Lung (tissue), 12 donors: ENCODE results near the gene COX10. TPM values are rescaled to one million over a fixed set of nuclear protein-coding genes. Genes with fewer than 3 reads are reported as not detected.
"Not testable (repeated sequence)": the region's sequence is repeated elsewhere in the genome, so short reads cannot be mapped to it uniquely, and the experiment has no call there.

Experiments
- ATAC-seq: fragments of 200-7000 bp; cut with Tn5 transposase; one replicate; pipeline ENCODE4 v1.9.1; 2020; ENCODE audit warnings: moderate number of reproducible peaks; ENCODE audit not compliant: insufficient read depth, low FRiP score
- DNase-seq, 3 donors: peaks; one replicate each; pipeline ENCODE4 v3.0.0-alpha.2; 2013 to 2017
- H3K27ac ChIP-seq, 2 donors: one replicate each; pipeline ENCODE4 v1.5.1; 2013; ENCODE audit warnings: mild to moderate bottlenecking in 2 of 2, moderate library complexity in 2 of 2, control low read depth in 1 of 2, inconsistent platforms in 1 of 2, low read depth in 1 of 2, low read length in 1 of 2
- H3K27me3 ChIP-seq, 3 donors: one replicate each; pipeline ENCODE4 v1.5.1; 2013; ENCODE audit warnings: low read length in 2 of 3; ENCODE audit not compliant: control insufficient read depth in 3 of 3, insufficient read depth in 3 of 3
- H3K36me3 ChIP-seq, 4 donors: one replicate each; pipeline ENCODE4 v1.5.1; 2013; ENCODE audit warnings: low read length in 4 of 4, mild to moderate bottlenecking in 1 of 4, moderate library complexity in 1 of 4; ENCODE audit not compliant: control insufficient read depth in 4 of 4, insufficient read depth in 4 of 4
- H3K4me1 ChIP-seq, 5 donors: one replicate each; pipeline ENCODE4 v1.5.1; 2013; ENCODE audit warnings: low read length in 5 of 5, mild to moderate bottlenecking in 2 of 5, moderate library complexity in 1 of 5; ENCODE audit not compliant: control insufficient read depth in 5 of 5, insufficient read depth in 5 of 5
- H3K4me3 ChIP-seq: one replicate; pipeline ENCODE4 v1.5.1; 2013; ENCODE audit warnings: mild to moderate bottlenecking, control low read depth, moderate library complexity
- H3K9ac ChIP-seq, 2 donors: one replicate each; pipeline ENCODE4 v1.5.1; 2013; ENCODE audit warnings: low read length in 2 of 2, control low read depth in 1 of 2; ENCODE audit not compliant: insufficient read depth in 1 of 2
- H3K9me3 ChIP-seq, 4 donors: one replicate each; pipeline ENCODE4 v1.5.1; 2013; ENCODE audit warnings: low read length in 3 of 4, mild to moderate bottlenecking in 1 of 4, moderate library complexity in 1 of 4; ENCODE audit not compliant: control insufficient read depth in 4 of 4, insufficient read depth in 3 of 4
- WGBS, 2 donors: extraction: QIAGEN DNeasy Blood & Tissue Kit; methylation state at CpG; one replicate each; pipeline ENCODE4 v1.1.7; 2013; 5-methylcytosine and 5-hydroxymethylcytosine counted together
- polyA plus RNA-seq, 2 donors: library from polyadenylated mRNA; stranded (reverse); fragments of 200-250 nt; gene quantifications; one replicate each; pipeline ENCODE4 v1.2.1, GENCODE V29; 2013
- total RNA-seq, 2 donors: library from RNA; depleted of rRNA in 1 of 2; stranded (reverse); fragments of >200 nt in 1 of 2; gene quantifications; one replicate each; pipeline ENCODE4 v1.2.1, GENCODE V29; 2014 to 2021
- TF ChIP-seq, protein P1 (sequence below): IDR thresholded peaks from 2 replicates; pipeline ENCODE4 v1.5.1; 2012; ENCODE audit warnings: mild to moderate bottlenecking; ENCODE audit errors: control extremely low read depth, extremely low read depth
- donor health status: control.
- donor health status: control.
- donor health status: Bipolar disorder and iron deficiency.
- donor health status: healthy.
- donor health status: DM: yes; HTN: yes; CAD: no.

COX10 gene
- total and polyA plus RNA-seq, 4 donors, result 6.4 to 17.9 (median 12.4) TPM

DNA sequence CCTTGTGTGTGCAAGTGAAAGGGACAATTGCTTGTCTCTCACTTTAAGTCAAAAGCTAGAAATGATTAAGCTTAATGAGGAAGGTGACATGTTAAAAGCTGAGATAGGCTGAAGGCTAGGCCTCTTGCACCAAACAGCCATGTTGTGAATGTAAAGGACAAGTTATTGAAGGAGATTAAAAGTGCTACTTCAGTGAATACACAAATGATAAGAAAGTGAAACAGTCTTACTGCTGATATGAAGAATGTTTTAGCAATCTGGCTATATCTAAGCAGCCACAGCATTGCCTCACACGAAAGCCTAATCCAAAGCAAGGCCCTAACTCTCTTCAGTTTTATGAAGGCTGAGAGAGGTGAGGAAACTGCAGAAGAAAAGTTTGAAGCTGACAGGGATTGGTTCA, 96.3 kb downstream of the COX10 start:
- Histone ChIP-seq H3K9ac (no peak overlapping the region), H3K4me3 (no peak overlapping the region), H3K4me1 (no peaks in the 10 kb centered on the region), H3K27ac (no peak overlapping the region), H3K9me3 (peaks cover 0 to 5% (median 2%) of the 10 kb centered on the region in 4 donors), H3K36me3 (peaks cover 0 to 1% (median 0%) of the 10 kb centered on the region in 4 donors), H3K27me3 (no peaks in the 10 kb centered on the region)
- TF ChIP-seq, protein P1, sequence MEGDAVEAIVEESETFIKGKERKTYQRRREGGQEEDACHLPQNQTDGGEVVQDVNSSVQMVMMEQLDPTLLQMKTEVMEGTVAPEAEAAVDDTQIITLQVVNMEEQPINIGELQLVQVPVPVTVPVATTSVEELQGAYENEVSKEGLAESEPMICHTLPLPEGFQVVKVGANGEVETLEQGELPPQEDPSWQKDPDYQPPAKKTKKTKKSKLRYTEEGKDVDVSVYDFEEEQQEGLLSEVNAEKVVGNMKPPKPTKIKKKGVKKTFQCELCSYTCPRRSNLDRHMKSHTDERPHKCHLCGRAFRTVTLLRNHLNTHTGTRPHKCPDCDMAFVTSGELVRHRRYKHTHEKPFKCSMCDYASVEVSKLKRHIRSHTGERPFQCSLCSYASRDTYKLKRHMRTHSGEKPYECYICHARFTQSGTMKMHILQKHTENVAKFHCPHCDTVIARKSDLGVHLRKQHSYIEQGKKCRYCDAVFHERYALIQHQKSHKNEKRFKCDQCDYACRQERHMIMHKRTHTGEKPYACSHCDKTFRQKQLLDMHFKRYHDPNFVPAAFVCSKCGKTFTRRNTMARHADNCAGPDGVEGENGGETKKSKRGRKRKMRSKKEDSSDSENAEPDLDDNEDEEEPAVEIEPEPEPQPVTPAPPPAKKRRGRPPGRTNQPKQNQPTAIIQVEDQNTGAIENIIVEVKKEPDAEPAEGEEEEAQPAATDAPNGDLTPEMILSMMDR, result no peak
- DNase-seq (peak in 1 of 3 donors; percentile 13), ATAC-seq (no peak)
- WGBS, 2 donors, result 73 to 80% methylated on average over 1 of the region's 1 CpG

DNA sequence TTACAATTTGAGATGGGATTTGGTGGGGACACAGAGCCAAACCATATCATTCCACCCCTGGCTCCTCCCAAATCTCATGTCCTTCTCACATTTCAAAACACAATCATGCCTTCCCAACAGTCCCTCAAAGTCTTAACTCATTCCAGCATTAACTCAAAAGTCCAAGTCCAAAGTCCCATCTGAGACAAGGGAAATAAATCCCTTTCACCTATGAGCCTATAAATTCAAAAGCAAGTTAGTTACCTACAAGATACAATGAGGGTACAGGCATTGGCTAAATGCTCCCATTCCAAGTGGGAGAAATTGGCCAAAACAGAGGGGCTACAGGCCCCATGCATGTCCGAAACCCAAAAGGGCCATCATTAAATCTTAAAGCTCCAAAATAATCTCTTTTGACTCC, 98.5 kb downstream of the COX10 start:
- H3K9me3 ChIP-seq, H3K27ac ChIP-seq, H3K4me3 ChIP-seq, ATAC-seq, H3K9ac ChIP-seq, H3K4me1 ChIP-seq, H3K27me3 ChIP-seq, DNase-seq, H3K36me3 ChIP-seq: not testable (repeated sequence)
- WGBS, 2 donors, result 96 to 97% methylated on average over 1 of the region's 1 CpG

DNA sequence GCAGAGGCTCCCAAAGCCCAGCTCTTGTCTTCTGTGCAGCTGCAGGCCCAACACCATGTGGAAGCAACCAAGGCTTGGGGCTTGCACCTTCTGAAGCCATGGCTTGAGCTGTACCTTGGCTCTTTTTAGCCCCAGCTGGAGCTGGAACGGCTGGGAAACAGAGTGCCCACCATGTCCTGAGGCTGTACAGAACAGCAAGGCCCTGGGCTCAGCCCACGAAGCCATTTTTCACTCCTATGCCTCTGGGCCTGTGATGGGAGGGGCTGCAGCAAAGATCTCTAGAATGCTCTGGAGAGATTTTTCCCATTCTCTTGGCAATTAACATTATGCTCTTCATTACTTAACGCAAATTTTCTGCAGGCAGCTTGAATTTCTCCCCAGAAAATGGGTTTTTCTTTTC, 99.3 kb downstream of the COX10 start:
- 97 to 99% methylated on average over 3 of the region's 3 CpGs for WGBS, 2 donors
- Histone ChIP-seq H3K4me3 (no peak overlapping the region), H3K27me3 (no peaks in the 10 kb centered on the region)

DNA sequence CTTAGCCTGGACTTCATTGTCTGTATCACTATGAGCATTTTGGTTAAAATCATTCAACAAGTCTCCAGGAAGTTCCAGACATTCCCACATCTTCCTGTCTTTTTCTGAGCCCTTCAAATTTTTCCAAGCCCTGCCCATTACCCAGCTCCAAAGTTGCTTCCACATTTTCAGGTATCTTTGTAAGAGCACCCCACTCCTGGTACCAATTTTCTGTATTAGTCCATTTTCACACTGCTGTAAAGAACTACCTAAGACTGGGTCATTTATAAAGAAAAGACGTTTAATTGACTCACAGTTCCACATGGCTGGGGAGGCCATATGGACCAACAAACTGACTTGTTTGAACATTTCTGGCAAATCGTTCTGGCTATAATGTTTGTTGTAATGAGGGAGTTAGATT, 100.0 kb downstream of the COX10 start:
- ATAC-seq, result no peak
- no peak overlapping the region for H3K4me3 ChIP-seq
- H3K36me3 ChIP-seq, result no peaks in the 10 kb centered on the region
- H3K4me1 ChIP-seq, result no peaks in the 10 kb centered on the region
- H3K9ac ChIP-seq, result no peak overlapping the region
- H3K27ac ChIP-seq, result no peak overlapping the region
- 96 to 97% methylated on average over 2 of the region's 2 CpGs for WGBS, 2 donors
- TF ChIP-seq, protein P1, result no peak
- DNase-seq, result no peak
- H3K9me3 ChIP-seq, result peaks cover 0 to 5% (median 2%) of the 10 kb centered on the region in 4 donors
- no peaks in the 10 kb centered on the region for H3K27me3 ChIP-seq

More for the DNA sequence above, 99.3 kb downstream of the COX10 start:
- Histone ChIP-seq H3K4me1 (no peaks in the 10 kb centered on the region), H3K9me3 (peaks cover 0 to 5% (median 2%) of the 10 kb centered on the region in 4 donors), H3K27ac (no peak overlapping the region), H3K9ac (no peak overlapping the region), H3K36me3 (no peaks in the 10 kb centered on the region)
- TF ChIP-seq, protein P1, result no peak
- DNase-seq (no peak), ATAC-seq (no peak)
